ENCODE results near the gene MAPT. TPM values are rescaled to one million over a fixed set of nuclear protein-coding genes. Genes with fewer than 3 reads are reported as not detected.

The MAPT gene
- total RNA-seq, 1 donor from 2014 or later = 2.1 TPM

DNA sequence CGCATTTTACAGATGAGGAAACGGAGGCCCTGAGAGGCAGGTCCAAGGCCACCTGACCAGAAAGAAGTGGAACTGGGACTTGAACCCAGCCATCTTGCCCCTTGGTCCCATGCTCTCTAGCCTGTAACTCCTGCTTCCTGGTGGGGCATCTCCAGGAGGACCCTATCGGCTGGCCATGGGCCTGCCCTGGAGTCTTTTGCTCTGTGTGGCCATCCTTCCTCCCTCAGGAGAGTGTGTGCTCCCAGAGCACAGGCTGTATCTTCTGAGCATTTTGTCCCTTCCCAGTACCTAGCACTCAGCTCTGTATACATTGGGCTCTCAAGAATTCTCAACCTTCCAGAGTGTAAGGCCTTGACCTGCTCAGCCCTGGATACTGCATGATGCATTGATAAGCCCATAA lies 76.3 kb downstream of the MAPT start:
- H3K4me3 Mint-ChIP-seq (ENCODE audit: unreplicated experiment) = no peak overlapping the region
- H3K36me3 ChIP-seq (ENCODE audit: insufficient read depth, low read length) = no peaks in the 10 kb centered on the region
- no peaks in the 10 kb centered on the region for H3K79me2 ChIP-seq (ENCODE audit: insufficient read depth, low read length)
- no peak overlapping the region for H3K4me2 ChIP-seq (ENCODE audit: low read length)
- H3K9me3 Mint-ChIP-seq (ENCODE audit: unreplicated experiment) = peaks cover 18% of the 10 kb centered on the region
- TF ChIP-seq EZH2 (IDR thresholded peaks at IDR 0.05; ENCODE audit: insufficient read depth, low read length) (no peak), CTCF (IDR thresholded peaks at IDR 0.05; ENCODE audit: insufficient read depth, low read depth, low read length) (no peak)
- no peaks in the 10 kb centered on the region for H3K4me1 ChIP-seq (ENCODE audit: insufficient read depth, low read length)
- H3K9me3 ChIP-seq (ENCODE audit: insufficient read depth, low read depth, low read length) = no peaks in the 10 kb centered on the region
- peaks cover 43% of the 10 kb centered on the region for H3K27me3 Mint-ChIP-seq (ENCODE audit: low read depth, unreplicated experiment)
- peaks cover 4% of the 10 kb centered on the region for H3K36me3 Mint-ChIP-seq (ENCODE audit: low read depth, unreplicated experiment)
- no peak overlapping the region for H3K27ac ChIP-seq (ENCODE audit: low read depth, low read length)
- H2AFZ ChIP-seq (ENCODE audit: low read depth, low read length) = no peak overlapping the region
- H3K27ac Mint-ChIP-seq (ENCODE audit: unreplicated experiment) = no peak overlapping the region
- peaks cover 28% of the 10 kb centered on the region for H3K27me3 ChIP-seq (ENCODE audit: insufficient read depth, low read length)
- no peak overlapping the region for H3K4me3 ChIP-seq (ENCODE audit: insufficient read depth, low read depth, low read length)
- FAIRE-seq (no peak), DNase-seq (ENCODE audit: low read depth) (no peak)
- H4K20me1 ChIP-seq (ENCODE audit: insufficient read depth, low read length) = no peaks in the 10 kb centered on the region
- H3K4me1 Mint-ChIP-seq (ENCODE audit: low read depth, unreplicated experiment) = no peaks in the 10 kb centered on the region
- H3K9ac ChIP-seq (ENCODE audit: low read length) = no peak overlapping the region

- no peak for FAIRE-seq
- Histone ChIP-seq H3K27ac (ENCODE audit: low read depth, low read length) (no peak overlapping the region), H4K20me1 (ENCODE audit: insufficient read depth, low read length) (no peaks in the 10 kb centered on the region), H3K4me3 (ENCODE audit: insufficient read depth, low read depth, low read length) (no peak overlapping the region), H3K27me3 (ENCODE audit: insufficient read depth, low read length) (peaks cover 23% of the 10 kb centered on the region), H3K9ac (ENCODE audit: low read length) (no peak overlapping the region), H2AFZ (ENCODE audit: low read depth, low read length) (no peak overlapping the region), H3K4me2 (ENCODE audit: low read length) (no peak overlapping the region), H3K4me1 (ENCODE audit: insufficient read depth, low read length) (no peaks in the 10 kb centered on the region), H3K79me2 (ENCODE audit: insufficient read depth, low read length) (no peaks in the 10 kb centered on the region), H3K36me3 (ENCODE audit: insufficient read depth, low read length) (no peaks in the 10 kb centered on the region), H3K9me3 (ENCODE audit: insufficient read depth, low read depth, low read length) (no peaks in the 10 kb centered on the region)
- DNase-seq (ENCODE audit: low read depth) = no peak
- peaks cover 4% of the 10 kb centered on the region for H3K36me3 Mint-ChIP-seq (ENCODE audit: low read depth, unreplicated experiment)
- peaks cover 37% of the 10 kb centered on the region for H3K27me3 Mint-ChIP-seq (ENCODE audit: low read depth, unreplicated experiment)
- TF ChIP-seq EZH2 (IDR thresholded peaks at IDR 0.05; ENCODE audit: insufficient read depth, low read length) = no peak
- H3K9me3 Mint-ChIP-seq (ENCODE audit: unreplicated experiment) = peaks cover 18% of the 10 kb centered on the region
- no peak overlapping the region for H3K27ac Mint-ChIP-seq (ENCODE audit: unreplicated experiment)
- H3K4me1 Mint-ChIP-seq (ENCODE audit: low read depth, unreplicated experiment) = no peaks in the 10 kb centered on the region
- no peak overlapping the region for H3K4me3 Mint-ChIP-seq (ENCODE audit: unreplicated experiment)
These were observed 77.4 kb downstream of the MAPT start for GRCh38 chr17:45971698-45972141.

GRCh38 chr17:45972531-45972930 lies 78.2 kb downstream of the MAPT start:
- Histone ChIP-seq H3K79me2 (ENCODE audit: insufficient read depth, low read length) (no peaks in the 10 kb centered on the region), H3K9me3 (ENCODE audit: insufficient read depth, low read depth, low read length) (no peaks in the 10 kb centered on the region), H3K4me2 (ENCODE audit: low read length) (no peak overlapping the region), H3K27me3 (ENCODE audit: insufficient read depth, low read length) (peaks cover 16% of the 10 kb centered on the region), H3K9ac (ENCODE audit: low read length) (no peak overlapping the region), H2AFZ (ENCODE audit: low read depth, low read length) (no peak overlapping the region), H3K36me3 (ENCODE audit: insufficient read depth, low read length) (no peaks in the 10 kb centered on the region), H3K27ac (ENCODE audit: low read depth, low read length) (no peak overlapping the region), H3K4me3 (ENCODE audit: insufficient read depth, low read depth, low read length) (no peak overlapping the region), H3K4me1 (ENCODE audit: insufficient read depth, low read length) (no peaks in the 10 kb centered on the region), H4K20me1 (ENCODE audit: insufficient read depth, low read length) (no peaks in the 10 kb centered on the region)
- H3K36me3 Mint-ChIP-seq (ENCODE audit: low read depth, unreplicated experiment) = peaks cover 4% of the 10 kb centered on the region
- H3K27ac Mint-ChIP-seq (ENCODE audit: unreplicated experiment) = no peak overlapping the region
- TF ChIP-seq CTCF (IDR thresholded peaks at IDR 0.05; ENCODE audit: insufficient read depth, low read depth, low read length) (no peak), EZH2 (IDR thresholded peaks at IDR 0.05; ENCODE audit: insufficient read depth, low read length) (no peak)
- no peak overlapping the region for H3K4me3 Mint-ChIP-seq (ENCODE audit: unreplicated experiment)
- DNase-seq (ENCODE audit: low read depth) (no peak), FAIRE-seq (no peak)
- peaks cover 7% of the 10 kb centered on the region for H3K4me1 Mint-ChIP-seq (ENCODE audit: low read depth, unreplicated experiment)
- H3K27me3 Mint-ChIP-seq (ENCODE audit: low read depth, unreplicated experiment) = peaks cover 30% of the 10 kb centered on the region
- H3K9me3 Mint-ChIP-seq (ENCODE audit: unreplicated experiment) = peaks cover 18% of the 10 kb centered on the region

Data from astrocyte (in vitro differentiated cells and primary cell).